Duodenal mucosa (tissue), 2 donors: ENCODE results near the gene TARM1.

Source experiments
- H3K27ac ChIP-seq: one replicate; pipeline ENCODE4 v1.7.0; 2013; ENCODE audit warnings: low read depth, low read length
- H3K27me3 ChIP-seq, 2 donors: one replicate each; pipeline ENCODE4 v1.7.0; 2013; ENCODE audit warnings: low read length in 2 of 2, control low read depth in 1 of 2; ENCODE audit not compliant: insufficient read depth in 2 of 2, control insufficient read depth in 1 of 2
- H3K36me3 ChIP-seq, 2 donors: one replicate each; pipeline ENCODE4 v1.7.0; 2013; ENCODE audit warnings: low read length in 2 of 2, control low read depth in 1 of 2; ENCODE audit not compliant: insufficient read depth in 2 of 2, control insufficient read depth in 1 of 2
- H3K4me1 ChIP-seq, 2 donors: one replicate each; pipeline ENCODE4 v1.7.0; 2013; ENCODE audit warnings: low read length in 2 of 2, control low read depth in 1 of 2; ENCODE audit not compliant: insufficient read depth in 2 of 2, control insufficient read depth in 1 of 2
- H3K4me3 ChIP-seq, 2 donors: one replicate each; pipeline ENCODE4 v1.7.0; 2013; ENCODE audit warnings: low read length in 2 of 2, low read depth in 1 of 2
- H3K9ac ChIP-seq, 2 donors: one replicate each; pipeline ENCODE4 v1.7.0; 2013; ENCODE audit warnings: low read length in 2 of 2, low read depth in 1 of 2
- H3K9me3 ChIP-seq, 2 donors: one replicate each; pipeline ENCODE4 v1.7.0; 2013; ENCODE audit warnings: low read length in 2 of 2, control low read depth in 1 of 2; ENCODE audit not compliant: control insufficient read depth in 1 of 2

Gene TARM1

GRCh38 chr19:54081032-54081431 is at the start of gene TARM1:
Gene TARM1 (minus strand): TSS chr19:54081365. CDS start chr19:54081340, 25 bp downstream.
- Histone ChIP-seq H3K4me1 (no peaks in the 10 kb centered on the region), H3K9me3 (peaks cover 2 to 4% of the 10 kb centered on the region in 2 donors), H3K4me3 (no peak within 1 kb of the TSS), H3K27me3 (no peaks in the 10 kb centered on the region), H3K9ac (no peak within 1 kb of the TSS), H3K36me3 (no peaks in the 10 kb centered on the region), H3K27ac (no peak within 1 kb of the TSS)

GRCh38 chr19:54129617-54129996 is 48.4 kb upstream of the TARM1 start:
- Histone ChIP-seq H3K9me3 (no peaks in the 10 kb centered on the region), H3K27ac (no peak overlapping the region), H3K4me1 (no peaks in the 10 kb centered on the region), H3K4me3 (no peak overlapping the region), H3K27me3 (no peaks in the 10 kb centered on the region), H3K36me3 (peaks cover 35 to 50% of the 10 kb centered on the region in 2 donors), H3K9ac (no peak overlapping the region)

- Histone ChIP-seq H3K27me3 (no peaks in the 10 kb centered on the region), H3K4me1 (no peaks in the 10 kb centered on the region), H3K4me3 (no peak overlapping the region), H3K9ac (no peak overlapping the region), H3K36me3 (peaks cover 38 to 55% of the 10 kb centered on the region in 2 donors), H3K9me3 (no peaks in the 10 kb centered on the region), H3K27ac (no peak overlapping the region)
These were observed 47.8 kb upstream of the TARM1 start for GRCh38 chr19:54128796-54129616.

- Histone ChIP-seq H3K9ac (no peak overlapping the region), H3K4me3 (no peak overlapping the region), H3K4me1 (no peaks in the 10 kb centered on the region), H3K27me3 (no peaks in the 10 kb centered on the region), H3K36me3 (peaks cover 42 to 61% of the 10 kb centered on the region in 2 donors), H3K9me3 (no peaks in the 10 kb centered on the region), H3K27ac (no peak overlapping the region)
These were observed 47.2 kb upstream of the TARM1 start for GRCh38 chr19:54128441-54128725.

DNA sequence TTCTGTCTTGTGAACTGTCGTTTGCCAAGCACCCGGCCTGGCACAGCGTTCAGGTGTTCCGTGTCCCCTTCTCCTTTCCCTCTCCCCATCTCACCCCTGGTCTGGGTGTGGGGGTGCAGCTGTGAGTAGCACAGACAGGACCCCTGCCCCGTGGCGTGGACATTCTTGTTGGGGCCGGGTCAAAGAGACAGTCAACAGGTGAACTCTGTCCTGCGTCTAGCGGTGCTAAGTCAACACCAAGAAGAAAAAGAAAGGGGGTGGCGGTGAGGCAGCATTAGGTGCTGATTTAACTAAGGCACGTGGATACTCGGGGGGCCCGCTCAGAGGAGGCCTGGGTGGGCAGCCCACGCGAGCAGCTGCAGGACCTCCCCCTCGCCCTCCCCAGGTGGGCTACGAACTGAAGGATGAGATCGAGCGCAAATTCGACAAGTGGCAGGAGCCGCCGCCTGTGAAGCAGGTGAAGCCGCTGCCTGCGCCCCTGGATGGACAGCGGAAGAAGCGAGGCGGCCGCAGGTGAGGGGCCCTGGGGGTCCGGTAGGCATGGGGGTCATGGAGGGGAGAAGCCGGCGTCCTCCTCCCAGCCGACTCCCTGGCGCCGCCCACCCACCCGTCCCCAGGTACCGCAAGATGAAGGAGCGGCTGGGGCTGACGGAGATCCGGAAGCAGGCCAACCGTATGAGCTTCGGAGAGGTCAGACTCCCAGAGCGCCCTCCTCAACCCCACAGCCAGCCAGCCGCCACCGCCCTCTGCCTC is 46.7 kb upstream of the TARM1 start:
- Histone ChIP-seq H3K4me1 (no peaks in the 10 kb centered on the region), H3K27me3 (no peaks in the 10 kb centered on the region), H3K27ac (no peak overlapping the region), H3K4me3 (no peak overlapping the region), H3K36me3 (peaks cover 47 to 66% of the 10 kb centered on the region in 2 donors), H3K9me3 (no peaks in the 10 kb centered on the region), H3K9ac (no peak overlapping the region)

DNA sequence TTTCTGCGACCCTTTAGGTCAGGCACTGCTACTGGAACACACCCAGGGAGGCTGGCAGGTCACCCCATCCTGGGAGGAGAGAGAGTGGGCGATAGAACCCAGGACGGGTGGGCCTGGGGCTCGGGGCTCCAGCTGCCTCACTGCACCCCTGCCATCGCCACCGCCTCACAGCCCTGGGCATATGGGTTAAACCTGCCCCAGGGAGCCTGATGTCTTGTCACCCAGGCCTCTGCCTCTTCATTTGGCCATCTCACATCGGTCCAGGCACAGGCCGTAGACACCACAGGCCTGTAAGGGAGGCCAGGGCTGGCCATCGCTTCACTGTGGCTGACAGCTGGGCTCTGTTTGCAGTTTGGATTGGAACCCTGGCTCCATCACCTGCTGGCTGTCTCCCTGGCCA is 44.5 kb upstream of the TARM1 start:
- no peaks in the 10 kb centered on the region for H3K27me3 ChIP-seq
- no peaks in the 10 kb centered on the region for H3K4me1 ChIP-seq
- H3K27ac ChIP-seq = no peak overlapping the region
- no peak overlapping the region for H3K4me3 ChIP-seq
- H3K36me3 ChIP-seq = peaks cover 53 to 75% of the 10 kb centered on the region in 2 donors
- H3K9me3 ChIP-seq = no peaks in the 10 kb centered on the region
- H3K9ac ChIP-seq = no peak overlapping the region

- Histone ChIP-seq H3K36me3 (peaks cover 53 to 83% of the 10 kb centered on the region in 2 donors), H3K9ac (no peak overlapping the region), H3K9me3 (no peaks in the 10 kb centered on the region), H3K4me3 (no peak overlapping the region), H3K27me3 (no peaks in the 10 kb centered on the region), H3K27ac (no peak overlapping the region), H3K4me1 (no peaks in the 10 kb centered on the region)
These were observed 43.2 kb upstream of the TARM1 start for GRCh38 chr19:54124393-54124792.

DNA sequence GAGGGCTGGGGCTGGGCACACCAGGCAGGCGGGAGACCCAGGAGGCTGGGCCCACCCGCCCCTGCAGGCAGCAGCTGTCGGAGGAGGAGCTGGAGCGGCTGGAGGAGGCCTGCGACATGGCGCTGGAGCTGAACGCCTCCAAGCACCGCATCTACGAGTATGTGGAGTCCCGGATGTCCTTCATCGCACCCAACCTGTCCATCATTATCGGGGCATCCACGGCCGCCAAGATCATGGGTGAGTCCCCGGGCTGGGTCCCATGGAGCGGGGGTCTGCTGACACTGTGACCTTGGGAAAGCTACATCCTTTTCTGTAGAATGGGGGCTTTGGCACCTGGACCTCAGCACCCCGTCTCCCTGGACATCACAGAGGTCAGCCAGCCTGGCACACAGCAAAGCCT is 42.5 kb upstream of the TARM1 start:
- Histone ChIP-seq H3K4me1 (no peaks in the 10 kb centered on the region), H3K9me3 (no peaks in the 10 kb centered on the region), H3K36me3 (peaks cover 51 to 81% of the 10 kb centered on the region in 2 donors), H3K27me3 (no peaks in the 10 kb centered on the region), H3K4me3 (no peak overlapping the region), H3K27ac (no peak overlapping the region), H3K9ac (no peak overlapping the region)

DNA sequence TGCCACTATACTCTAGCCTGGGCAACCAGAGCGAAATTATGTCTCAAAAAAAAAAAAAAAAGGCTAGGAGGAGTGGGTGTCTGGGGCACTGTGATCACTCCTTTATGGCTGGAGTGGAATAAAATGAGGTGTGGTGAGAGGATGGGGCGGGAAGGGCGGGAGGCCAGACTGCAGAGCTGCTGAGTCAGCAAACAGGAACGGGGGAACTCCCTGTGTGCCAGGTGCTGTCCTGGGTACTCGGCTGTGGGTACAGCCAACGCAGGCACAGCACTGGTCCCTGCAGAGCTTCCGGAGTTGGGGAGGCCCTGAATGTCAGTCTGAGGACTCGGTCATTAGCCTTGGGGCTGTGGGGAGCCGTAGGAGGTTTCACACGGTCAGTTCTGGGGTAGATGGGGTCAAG is 40.1 kb upstream of the TARM1 start:
- H3K4me3 ChIP-seq = no peak overlapping the region
- H3K9ac ChIP-seq = no peak overlapping the region
- H3K27ac ChIP-seq = no peak overlapping the region
- H3K4me1 ChIP-seq = peaks cover 0 to 6% of the 10 kb centered on the region in 2 donors
- H3K9me3 ChIP-seq = no peaks in the 10 kb centered on the region
- H3K27me3 ChIP-seq = no peaks in the 10 kb centered on the region
- H3K36me3 ChIP-seq = peaks cover 44 to 74% of the 10 kb centered on the region in 2 donors
